DND-41 (cell line): ENCODE measurements around the gene APELA.

Source experiments
- ATAC-seq: fragments of 200-7000 bp; cut with Tn5 transposase; 3 replicates; pipeline ENCODE4 v1.9.1; 2021; ENCODE audit warnings: low read depth; ENCODE audit not compliant: insufficient read depth
- DNase-seq: peaks from one replicate; pipeline ENCODE4 v3.0.0-alpha.2; 2020
- H2AFZ ChIP-seq: 2 replicates; pipeline ENCODE4 v1.6.0; 2012; ENCODE audit warnings: low read depth, low read length
- H3K27ac ChIP-seq: 2 replicates; pipeline ENCODE4 v1.5.1; 2012; ENCODE audit warnings: low read length, inconsistent platforms
- H3K27me3 ChIP-seq: fragments of 200-600 bp; sonication (generic); 2 replicates; pipeline ENCODE4 v1.6.0; 2012; ENCODE audit warnings: low read length, mild to moderate bottlenecking, inconsistent platforms; ENCODE audit not compliant: insufficient read depth, poor library complexity
- H3K36me3 ChIP-seq: 2 replicates; pipeline ENCODE4 v1.5.1; 2012; ENCODE audit warnings: low read length, inconsistent platforms; ENCODE audit not compliant: insufficient read depth
- H3K4me1 ChIP-seq: 2 replicates; pipeline ENCODE4 v1.5.1; 2012; ENCODE audit warnings: mild to moderate bottlenecking, low read length; ENCODE audit not compliant: insufficient read depth
- H3K4me2 ChIP-seq: 2 replicates; pipeline ENCODE4 v1.6.0; 2012; ENCODE audit warnings: mild to moderate bottlenecking, moderate library complexity, low read length, inconsistent platforms; ENCODE audit not compliant: insufficient read depth
- H3K4me3 ChIP-seq, 2 experiments: fragments of 200-600 bp in 1 of 2; shearing (Covaris generic) in 1 of 2; 2 replicates each; pipeline ENCODE4 v1.5.1; 2012 to 2016; ENCODE audit warnings: inconsistent platforms in 2 of 2, low read length in 2 of 2, mild to moderate bottlenecking in 2 of 2, low read depth in 1 of 2, moderate library complexity in 1 of 2
- H3K79me2 ChIP-seq: 2 replicates; pipeline ENCODE4 v1.6.0; 2012; ENCODE audit warnings: low read length, inconsistent platforms; ENCODE audit not compliant: insufficient read depth
- H3K9ac ChIP-seq: 2 replicates; pipeline ENCODE4 v1.6.0; 2012; ENCODE audit warnings: low read depth, mild to moderate bottlenecking, inconsistent platforms, low read length, moderate library complexity
- H3K9me3 ChIP-seq: 2 replicates; pipeline ENCODE4 v1.5.1; 2012; ENCODE audit warnings: low read length, moderate library complexity, mild to moderate bottlenecking, inconsistent platforms; ENCODE audit not compliant: insufficient read depth, severe bottlenecking
- H4K20me1 ChIP-seq: 2 replicates; pipeline ENCODE4 v1.6.0; 2012; ENCODE audit warnings: low read length; ENCODE audit not compliant: insufficient read depth
- EZH2 ChIP-seq: IDR thresholded peaks from 3 replicates; pipeline ENCODE4 v1.6.1; 2012; ENCODE audit warnings: borderline replicate concordance, low read depth, mild to moderate bottlenecking, moderate library complexity, low read length, inconsistent platforms; ENCODE audit not compliant: severe bottlenecking
- TF ChIP-seq, protein P1 (sequence below): IDR thresholded peaks from 2 replicates; pipeline ENCODE4 v1.5.1; 2012; ENCODE audit warnings: borderline replicate concordance, low read length, moderate library complexity, mild to moderate bottlenecking; ENCODE audit not compliant: poor library complexity, severe bottlenecking; ENCODE audit errors: extremely low read depth

The APELA gene

DNA sequence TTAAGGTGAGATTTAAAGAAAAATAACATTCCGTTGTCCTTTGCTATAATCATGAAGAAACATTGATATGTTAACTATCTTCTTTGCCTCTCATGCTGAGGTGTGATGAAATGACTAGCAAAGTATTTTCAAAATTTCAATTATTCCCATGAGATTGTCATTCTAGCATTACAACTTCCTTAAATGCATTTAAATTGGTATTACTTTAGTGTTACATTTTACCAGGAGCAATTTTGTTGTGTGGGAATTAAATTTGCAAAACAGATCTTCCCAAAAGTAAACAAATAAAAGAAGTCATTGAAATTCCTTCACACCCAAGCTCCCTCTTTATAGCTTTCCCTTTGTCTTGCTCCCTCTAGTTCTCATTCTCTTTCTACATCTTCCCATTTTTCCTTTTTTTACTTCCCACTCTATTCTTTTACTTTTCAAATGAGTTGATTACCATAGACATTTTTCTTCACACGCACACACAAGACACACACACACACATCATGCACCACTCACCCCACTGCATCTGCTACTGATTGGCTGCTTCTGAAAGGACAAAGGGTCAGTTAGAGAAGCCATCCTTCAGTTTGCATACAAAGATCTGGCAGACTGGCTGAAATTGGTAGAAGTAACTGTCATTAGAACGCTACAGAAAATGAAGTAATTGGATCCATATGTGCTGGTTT is 10.0 kb upstream of the APELA start:
- Histone ChIP-seq H3K27me3 (no peaks in the 10 kb centered on the region), H3K36me3 (no peaks in the 10 kb centered on the region), H3K9ac (no peak overlapping the region), H3K4me2 (no peak overlapping the region), H4K20me1 (no peaks in the 10 kb centered on the region), H3K27ac (no peak overlapping the region), H3K9me3 (no peaks in the 10 kb centered on the region), H3K79me2 (no peaks in the 10 kb centered on the region), H3K4me3 (no peak overlapping the region), H2AFZ (no peak overlapping the region), H3K4me1 (no peaks in the 10 kb centered on the region)
- ATAC-seq (no peak), DNase-seq (no peak)
- no peak for TF ChIP-seq EZH2
- TF ChIP-seq, protein P1, sequence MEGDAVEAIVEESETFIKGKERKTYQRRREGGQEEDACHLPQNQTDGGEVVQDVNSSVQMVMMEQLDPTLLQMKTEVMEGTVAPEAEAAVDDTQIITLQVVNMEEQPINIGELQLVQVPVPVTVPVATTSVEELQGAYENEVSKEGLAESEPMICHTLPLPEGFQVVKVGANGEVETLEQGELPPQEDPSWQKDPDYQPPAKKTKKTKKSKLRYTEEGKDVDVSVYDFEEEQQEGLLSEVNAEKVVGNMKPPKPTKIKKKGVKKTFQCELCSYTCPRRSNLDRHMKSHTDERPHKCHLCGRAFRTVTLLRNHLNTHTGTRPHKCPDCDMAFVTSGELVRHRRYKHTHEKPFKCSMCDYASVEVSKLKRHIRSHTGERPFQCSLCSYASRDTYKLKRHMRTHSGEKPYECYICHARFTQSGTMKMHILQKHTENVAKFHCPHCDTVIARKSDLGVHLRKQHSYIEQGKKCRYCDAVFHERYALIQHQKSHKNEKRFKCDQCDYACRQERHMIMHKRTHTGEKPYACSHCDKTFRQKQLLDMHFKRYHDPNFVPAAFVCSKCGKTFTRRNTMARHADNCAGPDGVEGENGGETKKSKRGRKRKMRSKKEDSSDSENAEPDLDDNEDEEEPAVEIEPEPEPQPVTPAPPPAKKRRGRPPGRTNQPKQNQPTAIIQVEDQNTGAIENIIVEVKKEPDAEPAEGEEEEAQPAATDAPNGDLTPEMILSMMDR = no peak

- H2AFZ ChIP-seq = no peak overlapping the region
- H3K27me3 ChIP-seq = no peaks in the 10 kb centered on the region
- no peak overlapping the region for H3K27ac ChIP-seq
- no peaks in the 10 kb centered on the region for H3K36me3 ChIP-seq
- no peak for DNase-seq
- no peaks in the 10 kb centered on the region for H3K9me3 ChIP-seq
- no peak overlapping the region for H3K9ac ChIP-seq
- no peaks in the 10 kb centered on the region for H3K4me1 ChIP-seq
- no peak overlapping the region for H3K4me3 ChIP-seq
- no peak for TF ChIP-seq EZH2
- TF ChIP-seq, protein P1 = no peak
- no peak overlapping the region for H3K4me2 ChIP-seq
- H4K20me1 ChIP-seq = no peaks in the 10 kb centered on the region
- H3K79me2 ChIP-seq = no peaks in the 10 kb centered on the region
- no peak for ATAC-seq
These were observed 5.3 kb upstream of the APELA start for GRCh38 chr4:164871673-164872072.

- DNase-seq (no peak), ATAC-seq (no peak)
- no peaks in the 10 kb centered on the region for H3K36me3 ChIP-seq
- H3K9me3 ChIP-seq = no peaks in the 10 kb centered on the region
- no peaks in the 10 kb centered on the region for H3K79me2 ChIP-seq
- H3K27ac ChIP-seq = no peak overlapping the region
- H3K4me1 ChIP-seq = no peaks in the 10 kb centered on the region
- no peak overlapping the region for H2AFZ ChIP-seq
- no peak for TF ChIP-seq EZH2
- TF ChIP-seq, protein P1 = no peak
- no peak overlapping the region for H3K9ac ChIP-seq
- no peaks in the 10 kb centered on the region for H4K20me1 ChIP-seq
- H3K4me3 ChIP-seq = no peak overlapping the region
- no peak overlapping the region for H3K4me2 ChIP-seq
- H3K27me3 ChIP-seq = no peaks in the 10 kb centered on the region
These were observed 4.5 kb upstream of the APELA start for GRCh38 chr4:164872481-164872880.

- no peak overlapping the region for H2AFZ ChIP-seq
- ATAC-seq (no peak), DNase-seq (no peak)
- TF ChIP-seq, protein P1 = no peak
- TF ChIP-seq EZH2 = no peak
- H3K9me3 ChIP-seq = no peaks in the 10 kb centered on the region
- H3K36me3 ChIP-seq = no peaks in the 10 kb centered on the region
- H4K20me1 ChIP-seq = no peaks in the 10 kb centered on the region
- H3K4me2 ChIP-seq = no peak overlapping the region
- H3K27ac ChIP-seq = no peak overlapping the region
- no peaks in the 10 kb centered on the region for H3K79me2 ChIP-seq
- H3K27me3 ChIP-seq = no peaks in the 10 kb centered on the region
- H3K9ac ChIP-seq = no peak overlapping the region
- no peak overlapping the region for H3K4me3 ChIP-seq
- H3K4me1 ChIP-seq = no peaks in the 10 kb centered on the region
These were observed 2.2 kb upstream of the APELA start for GRCh38 chr4:164874789-164875188.
